Trophoblast cell (in vitro differentiated cells and primary cell): ENCODE results near the gene GPR139.
A peak's percentile ranks its signal among the peaks of the same experiment; 100 is the strongest.

Experiments
- DNase-seq, 2 donors: peaks; one replicate each; pipeline ENCODE4 v3.0.0-alpha.2; 2016
- H2AFZ ChIP-seq: 2 replicates; pipeline ENCODE4 v1.6.1; 2013; ENCODE audit warnings: low read length, moderate library complexity, mild to moderate bottlenecking; ENCODE audit not compliant: insufficient read depth, poor library complexity
- H2AK5ac ChIP-seq: 2 replicates; pipeline ENCODE4 v1.6.1; 2013; ENCODE audit warnings: mild to moderate bottlenecking, low read length
- H2BK120ac ChIP-seq: 2 replicates; pipeline ENCODE4 v1.6.1; 2013; ENCODE audit warnings: low read length, mild to moderate bottlenecking, moderate library complexity; ENCODE audit not compliant: insufficient read depth, poor library complexity
- H2BK12ac ChIP-seq: 2 replicates; pipeline ENCODE4 v1.6.1; 2013; ENCODE audit warnings: mild to moderate bottlenecking, low read length, moderate library complexity
- H2BK5ac ChIP-seq: 2 replicates; pipeline ENCODE4 v1.6.1; 2013; ENCODE audit warnings: low read length, low read depth, moderate library complexity, mild to moderate bottlenecking; ENCODE audit not compliant: poor library complexity
- H3K14ac ChIP-seq: 2 replicates; pipeline ENCODE4 v1.6.1; 2013; ENCODE audit warnings: mild to moderate bottlenecking, low read length
- H3K18ac ChIP-seq: 2 replicates; pipeline ENCODE4 v1.6.1; 2013; ENCODE audit warnings: mild to moderate bottlenecking, low read length
- H3K23ac ChIP-seq: 2 replicates; pipeline ENCODE4 v1.6.1; 2013; ENCODE audit warnings: low read length
- H3K27ac ChIP-seq: 2 replicates; pipeline ENCODE4 v1.5.1; 2013; ENCODE audit warnings: low read depth, mild to moderate bottlenecking, inconsistent platforms, low read length, moderate library complexity
- H3K27me3 ChIP-seq: 2 replicates; pipeline ENCODE4 v1.6.1; 2013; ENCODE audit warnings: inconsistent platforms, mild to moderate bottlenecking, low read length, moderate library complexity; ENCODE audit not compliant: insufficient read depth
- H3K36me3 ChIP-seq, 2 experiments: 1 replicate in 1 of 2; 2 replicates in 1 of 2; pipeline ENCODE4 v1.6.1; 2013; ENCODE audit warnings: low read length in 2 of 2, mild to moderate bottlenecking in 2 of 2, moderate library complexity in 1 of 2; ENCODE audit not compliant: insufficient read depth in 2 of 2, control insufficient read depth in 1 of 2
- H3K4ac ChIP-seq: 2 replicates; pipeline ENCODE4 v1.6.1; 2013; ENCODE audit warnings: low read depth, mild to moderate bottlenecking, low read length, moderate library complexity
- H3K4me1 ChIP-seq, 2 experiments: 1 replicate in 1 of 2; 2 replicates in 1 of 2; pipeline ENCODE4 v1.6.1; 2013; ENCODE audit warnings: low read length in 2 of 2, mild to moderate bottlenecking in 2 of 2, moderate library complexity in 1 of 2; ENCODE audit not compliant: insufficient read depth in 2 of 2, control insufficient read depth in 1 of 2
- H3K4me2 ChIP-seq: 2 replicates; pipeline ENCODE4 v1.6.1; 2013; ENCODE audit warnings: inconsistent platforms, mild to moderate bottlenecking, low read length, moderate library complexity
- H3K4me3 ChIP-seq: 2 replicates; pipeline ENCODE4 v1.5.1; 2013; ENCODE audit warnings: mild to moderate bottlenecking, low read depth, low read length, inconsistent platforms
- H3K79me1 ChIP-seq: one replicate; pipeline ENCODE4 v1.6.1; 2013; ENCODE audit warnings: low read length
- H3K79me2 ChIP-seq: 2 replicates; pipeline ENCODE4 v1.6.1; 2013; ENCODE audit warnings: low read length, mild to moderate bottlenecking; ENCODE audit not compliant: control insufficient read depth, insufficient read depth, poor library complexity
- H3K9ac ChIP-seq: 2 replicates; pipeline ENCODE4 v1.6.1; 2013; ENCODE audit warnings: mild to moderate bottlenecking, low read length
- H3K9me3 ChIP-seq: 2 replicates; pipeline ENCODE4 v1.6.1; 2013; ENCODE audit warnings: low read depth, mild to moderate bottlenecking, control low read depth, inconsistent platforms, low read length; ENCODE audit not compliant: insufficient read depth
- H4K12ac ChIP-seq: 2 replicates; pipeline ENCODE4 v1.6.1; 2013; ENCODE audit warnings: low read depth, mild to moderate bottlenecking, low read length, moderate library complexity
- H4K8ac ChIP-seq: 2 replicates; pipeline ENCODE4 v1.6.1; 2013; ENCODE audit warnings: low read depth, mild to moderate bottlenecking, low read length, moderate library complexity
- H4K91ac ChIP-seq: one replicate; pipeline ENCODE4 v1.6.1; 2013; ENCODE audit warnings: low read depth, mild to moderate bottlenecking, low read length, moderate library complexity
- WGBS: extraction: QIAGEN DNeasy Blood & Tissue Kit; methylation state at CpG from one replicate; pipeline ENCODE4 v1.1.7; 2013; ENCODE audit warnings: missing lambda C conversion rate; ENCODE audit not compliant: insufficient read length, insufficient coverage; ENCODE audit errors: extremely low coverage; 5-methylcytosine and 5-hydroxymethylcytosine counted together

Gene GPR139

GRCh38 chr16:20099375-20099774, 25.7 kb upstream of the GPR139 start:
- H3K27ac ChIP-seq = no peak overlapping the region
- no peak overlapping the region for H2AFZ ChIP-seq
- H2BK5ac ChIP-seq = no peak overlapping the region
- no peak overlapping the region for H3K4me3 ChIP-seq
- no peaks in the 10 kb centered on the region for H3K9me3 ChIP-seq
- H3K9ac ChIP-seq = no peak overlapping the region
- no peak overlapping the region for H4K8ac ChIP-seq
- WGBS = no CpG with 5 or more reads among the region's 4 CpGs
- no peak overlapping the region for H3K4ac ChIP-seq
- no peak overlapping the region for H3K23ac ChIP-seq
- H4K12ac ChIP-seq = no peak overlapping the region
- H2BK12ac ChIP-seq = no peak overlapping the region
- no peak overlapping the region for H4K91ac ChIP-seq
- no peak overlapping the region for H2AK5ac ChIP-seq
- H3K18ac ChIP-seq = no peak overlapping the region
- no peaks in the 10 kb centered on the region for H3K36me3 ChIP-seq
- H3K4me1 ChIP-seq = no peaks in the 10 kb centered on the region
- H3K27me3 ChIP-seq = no peaks in the 10 kb centered on the region
- no peak overlapping the region for H3K4me2 ChIP-seq
- no peaks in the 10 kb centered on the region for H3K79me2 ChIP-seq
- no peak overlapping the region for H2BK120ac ChIP-seq
- H3K14ac ChIP-seq = no peak overlapping the region
- no peak for DNase-seq
- no peaks in the 10 kb centered on the region for H3K79me1 ChIP-seq

DNA sequence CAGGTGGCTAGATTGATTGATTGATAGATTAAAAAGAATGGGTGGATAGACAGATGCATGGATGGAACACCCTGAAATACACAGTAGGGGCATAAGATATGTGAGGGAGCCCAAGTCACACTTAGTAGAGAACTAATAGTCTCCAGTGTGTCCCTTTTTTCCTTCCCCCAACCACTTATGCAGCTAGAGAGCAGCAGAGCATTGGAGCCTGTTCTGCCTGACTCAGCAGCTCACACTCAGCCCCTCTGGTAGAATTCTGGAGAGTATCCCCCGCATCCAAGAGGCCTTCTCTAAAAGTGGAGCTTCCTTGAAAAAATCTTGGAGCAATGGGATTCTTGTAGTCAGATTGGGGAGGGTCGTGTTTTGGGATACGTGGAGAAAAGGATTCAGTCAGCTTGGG, 20.5 kb upstream of the GPR139 start:
- Histone ChIP-seq H3K4me2 (no peak overlapping the region), H2BK120ac (no peak overlapping the region), H3K14ac (no peak overlapping the region), H3K4me1 (no peaks in the 10 kb centered on the region), H2AFZ (no peak overlapping the region), H3K4ac (no peak overlapping the region), H2AK5ac (no peak overlapping the region), H3K18ac (no peak overlapping the region), H3K27me3 (no peaks in the 10 kb centered on the region), H4K8ac (no peak overlapping the region), H3K23ac (no peak overlapping the region), H4K12ac (no peak overlapping the region), H2BK5ac (no peak overlapping the region), H3K79me1 (no peaks in the 10 kb centered on the region), H3K79me2 (no peaks in the 10 kb centered on the region), H3K9me3 (peaks cover 1% of the 10 kb centered on the region), H2BK12ac (no peak overlapping the region), H3K4me3 (no peak overlapping the region), H3K9ac (no peak overlapping the region), H3K27ac (no peak overlapping the region), H3K36me3 (no peaks in the 10 kb centered on the region), H4K91ac (no peak overlapping the region)
- no CpG with 5 or more reads among the region's 3 CpGs for WGBS
- no peak for DNase-seq

- WGBS = no CpG with 5 or more reads among the region's 3 CpGs
- Histone ChIP-seq H3K27me3 (no peaks in the 10 kb centered on the region), H3K79me1 (no peaks in the 10 kb centered on the region), H3K4me3 (no peak overlapping the region), H3K23ac (no peak overlapping the region), H3K9me3 (peaks cover 1% of the 10 kb centered on the region), H2BK12ac (no peak overlapping the region), H3K36me3 (no peaks in the 10 kb centered on the region), H3K18ac (no peak overlapping the region), H3K4me1 (no peaks in the 10 kb centered on the region), H3K79me2 (no peaks in the 10 kb centered on the region), H3K9ac (no peak overlapping the region), H3K4ac (no peak overlapping the region), H3K14ac (no peak overlapping the region), H3K27ac (no peak overlapping the region), H4K8ac (no peak overlapping the region), H3K4me2 (no peak overlapping the region), H2AK5ac (no peak overlapping the region), H4K12ac (no peak overlapping the region), H2AFZ (no peak overlapping the region), H4K91ac (no peak overlapping the region), H2BK120ac (no peak overlapping the region), H2BK5ac (no peak overlapping the region)
- no peak for DNase-seq
These were observed 15.7 kb upstream of the GPR139 start for GRCh38 chr16:20089246-20089965.

GRCh38 chr16:20084624-20085226, 11.0 kb upstream of the GPR139 start:
- H3K14ac ChIP-seq = no peak overlapping the region
- no CpG with 5 or more reads among the region's 6 CpGs for WGBS
- no peaks in the 10 kb centered on the region for H3K79me1 ChIP-seq
- H3K4ac ChIP-seq = no peak overlapping the region
- no peak overlapping the region for H2AK5ac ChIP-seq
- no peak overlapping the region for H2BK12ac ChIP-seq
- no peak overlapping the region for H3K4me3 ChIP-seq
- no peaks in the 10 kb centered on the region for H3K79me2 ChIP-seq
- no peak overlapping the region for H4K91ac ChIP-seq
- no peak overlapping the region for H3K23ac ChIP-seq
- no peaks in the 10 kb centered on the region for H3K27me3 ChIP-seq
- peak overlapping the region; percentile 52 for H2BK5ac ChIP-seq
- no peak overlapping the region for H4K12ac ChIP-seq
- no peak overlapping the region for H3K9ac ChIP-seq
- no peak overlapping the region for H3K4me2 ChIP-seq
- H3K9me3 ChIP-seq = no peaks in the 10 kb centered on the region
- DNase-seq = peak; percentile 56 to 64
- H4K8ac ChIP-seq = no peak overlapping the region
- H3K36me3 ChIP-seq = no peaks in the 10 kb centered on the region
- H3K4me1 ChIP-seq = no peaks in the 10 kb centered on the region
- H3K18ac ChIP-seq = no peak overlapping the region
- H3K27ac ChIP-seq = no peak overlapping the region
- no peak overlapping the region for H2BK120ac ChIP-seq
- no peak overlapping the region for H2AFZ ChIP-seq
